Measurements from ENCODE around the gene GMEB1. TPM values are rescaled to one million over a fixed set of nuclear protein-coding genes. Genes with fewer than 3 reads are reported as not detected.

Gene GMEB1
- total and polyA plus RNA-seq, 10 of the 15 experiments (the other 5 are each of a cell fraction or from before 2014, with no cell fraction given): 4.9 to 17.6 (median 9.4) TPM

DNA sequence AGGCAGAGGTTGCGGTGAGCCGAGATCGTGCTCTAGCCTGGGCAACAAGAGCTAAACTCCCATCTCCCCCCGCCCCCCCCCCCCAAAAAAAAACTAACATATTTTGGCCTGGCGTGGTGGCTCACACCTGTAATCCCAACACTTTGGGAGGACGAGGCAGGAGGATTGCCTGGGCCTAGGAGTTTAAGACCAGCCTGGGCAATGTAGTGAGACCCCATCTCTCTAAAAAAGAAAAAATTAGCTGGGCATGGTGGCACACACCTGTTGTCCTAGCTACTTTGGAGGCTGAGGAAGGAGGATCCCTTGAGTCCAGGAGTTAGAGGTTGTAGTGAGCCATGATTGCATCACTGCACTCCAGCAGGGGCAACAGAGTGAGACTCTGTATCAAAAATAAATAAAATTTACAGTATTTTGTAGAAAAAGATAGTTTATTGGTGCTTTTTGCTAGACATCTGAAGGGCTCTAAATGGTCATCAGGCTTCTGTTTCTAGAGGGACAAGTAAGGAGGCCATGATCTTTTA, 77.1 kb downstream of the GMEB1 start:
- intact Hi-C loops (cut with micrococcal nuclease; ENCODE audit: unreplicated experiment) (no loop called here), in situ Hi-C loops (cut with MboI) (no loop called here)
- WGBS (ENCODE audit: insufficient coverage, insufficient replicate concordance, low lambda C conversion rate, missing lambda C conversion rate): 95% methylated on average over 6 of the region's 6 CpGs
- CTCF ChIA-PET: interaction anchor here (0.6 to 2.7 kb wide), 2 partner anchors 10 to 331 kb away, joined by 3 to 10 read pairs; partner anchors contain the start of gene YTHDF2
- peaks cover 5% of the 10 kb centered on the region for H4K20me1 ChIP-seq (ENCODE audit: control insufficient read depth, insufficient read depth)
- H2AFZ ChIP-seq (ENCODE audit: control insufficient read depth, low read depth, low read length): no peak overlapping the region
- H3K4me3 ChIP-seq: peak overlapping the region; percentile 55; the same call in 1 of the 2 replicates
- peaks cover 92% of the 10 kb centered on the region for H3K79me2 ChIP-seq (ENCODE audit: control insufficient read depth, insufficient read depth, low read length)
- H3K36me3 ChIP-seq (ENCODE audit: control insufficient read depth in 2 of 2, insufficient read depth in 2 of 2, low read length in 1 of 2): peaks cover 9 to 31% of the 10 kb centered on the region in 2 experiments
- H3K4me2 ChIP-seq (ENCODE audit: control insufficient read depth, insufficient read depth): no peak overlapping the region
- H3K27ac ChIP-seq (ENCODE audit: control insufficient read depth, insufficient read depth): no peak overlapping the region
- no peak overlapping the region for H3K9ac ChIP-seq (ENCODE audit: control insufficient read depth, insufficient read depth, low read length)
- H3K9me3 ChIP-seq (replicated peaks; ENCODE audit: control insufficient read depth, insufficient read depth, low read length): no peaks in the 10 kb centered on the region
- POLR2A ChIA-PET: interaction anchor here (0.6 kb wide), 1 partner anchor 41 kb away, joined by 5 read pairs; no protein-coding TSS in a partner anchor
- BruUV-seq (replicated peaks): no TSS peak
- RAD21 ChIA-PET (ENCODE audit: unreplicated experiment): interaction anchor here (1.0 to 1.3 kb wide), 2 partner anchors 9 to 386 kb away, joined by 3 to 4 read pairs; partner anchors contain the start of gene YTHDF2
- no peak for TF ChIP-seq CHD2 (IDR thresholded peaks at IDR 0.05; ENCODE audit: borderline replicate concordance, low read depth, low read length)
- no peak for TF ChIP-seq HDAC6 (IDR thresholded peaks at IDR 0.05; ENCODE audit: unreplicated experiment)
- no peak for TF ChIP-seq RAD51 (IDR thresholded peaks at IDR 0.05)
- TF ChIP-seq, protein P1, sequence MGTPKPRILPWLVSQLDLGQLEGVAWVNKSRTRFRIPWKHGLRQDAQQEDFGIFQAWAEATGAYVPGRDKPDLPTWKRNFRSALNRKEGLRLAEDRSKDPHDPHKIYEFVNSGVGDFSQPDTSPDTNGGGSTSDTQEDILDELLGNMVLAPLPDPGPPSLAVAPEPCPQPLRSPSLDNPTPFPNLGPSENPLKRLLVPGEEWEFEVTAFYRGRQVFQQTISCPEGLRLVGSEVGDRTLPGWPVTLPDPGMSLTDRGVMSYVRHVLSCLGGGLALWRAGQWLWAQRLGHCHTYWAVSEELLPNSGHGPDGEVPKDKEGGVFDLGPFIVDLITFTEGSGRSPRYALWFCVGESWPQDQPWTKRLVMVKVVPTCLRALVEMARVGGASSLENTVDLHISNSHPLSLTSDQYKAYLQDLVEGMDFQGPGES (IDR thresholded peaks at IDR 0.05): no peak
- TF ChIP-seq TBL1XR1 (IDR thresholded peaks at IDR 0.05; ENCODE audit: low read depth, low read length): no peak
- no peak for TF ChIP-seq ZNF384 (IDR thresholded peaks at IDR 0.05; ENCODE audit: borderline replicate concordance, low read depth, low read length)
- no peak for TF ChIP-seq ZBTB40 (IDR thresholded peaks at IDR 0.05; ENCODE audit: borderline replicate concordance)
- TF ChIP-seq ZZZ3 (IDR thresholded peaks at IDR 0.05; ENCODE audit: control insufficient read depth, insufficient read length, low read depth): no peak
- TF ChIP-seq CHD4 (IDR thresholded peaks at IDR 0.05): no peak
- no peak for TF ChIP-seq SP1 (IDR thresholded peaks at IDR 0.05; ENCODE audit: low read depth, low read length)
- no peak for TF ChIP-seq RELA (IDR thresholded peaks at IDR 0.05; ENCODE audit: borderline replicate concordance, partially characterized antibody)
- no peak for TF ChIP-seq SRF (IDR thresholded peaks at IDR 0.05; ENCODE audit: low read depth in 2 of 2, low read length in 2 of 2)
- TF ChIP-seq EED (IDR thresholded peaks at IDR 0.05; ENCODE audit: low read depth): no peak
- TF ChIP-seq IKZF1 (conservative IDR thresholded peaks at IDR 0.05): no peak
- TF ChIP-seq BCLAF1 (IDR thresholded peaks at IDR 0.05): no peak
- TF ChIP-seq MXI1 (IDR thresholded peaks at IDR 0.05; ENCODE audit: low read depth, low read length): no peak
- FAIRE-seq (no peak), ATAC-seq (no peak), DNase-seq (ENCODE audit: low read depth, low spot score) (no peak)
- H3K4me1 ChIP-seq (ENCODE audit: control insufficient read depth, insufficient read depth, low read length): no peaks in the 10 kb centered on the region; the same call in 1 of the 2 replicates
- no peaks in the 10 kb centered on the region for H3K27me3 ChIP-seq (replicated peaks in 1 of 2; ENCODE audit: control insufficient read depth in 2 of 2, insufficient read depth in 2 of 2, low read length in 1 of 2)
- SMC1A ChIA-PET (ENCODE audit: uncharacterized antibody, unreplicated experiment): no interaction called here

Data from GM12878 (cell line).